CD4-positive, alpha-beta T cell treated with Interleukin-12 subunit alpha and Interleukin-12 subunit beta, for 1 hour (primary cell): ENCODE data around the gene DPP10.
"Not testable (repeated sequence)": the region's sequence is repeated elsewhere in the genome, so short reads cannot be mapped to it uniquely, and the experiment has no call there.

Experiments used
- DNase-seq: peaks from one replicate; pipeline ENCODE4 v3.0.0-alpha.2; 2020

DPP10 gene

DNA sequence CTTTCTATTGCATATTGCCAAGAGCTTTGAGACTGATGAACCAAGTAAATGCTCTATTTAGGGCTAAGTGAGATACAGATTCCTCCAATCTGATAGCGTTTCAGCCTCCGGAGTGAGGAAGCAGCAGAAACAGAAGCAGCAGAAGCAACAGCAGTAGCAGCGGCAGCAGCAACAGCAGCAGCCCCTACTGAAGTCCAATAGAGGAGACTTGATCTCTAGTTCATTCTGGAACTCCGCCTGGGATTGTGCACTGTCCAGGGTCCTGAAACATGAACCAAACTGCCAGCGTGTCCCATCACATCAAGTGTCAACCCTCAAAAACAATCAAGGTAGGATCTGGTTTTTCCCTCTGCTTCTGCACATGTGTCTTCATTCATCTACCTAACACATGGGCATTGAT, at the start of gene DPP10:
Gene DPP10, plus strand, starts transcription at position 132 of the 400 bp plus-strand sequence.
- no peak for DNase-seq

- no peak for DNase-seq
These were observed 41.6 kb upstream of the DPP10 start for GRCh38 chr2:114400890-114401289.

- DNase-seq = no peak
These were observed 37.0 kb upstream of the DPP10 start for GRCh38 chr2:114405247-114406116.

GRCh38 chr2:114406347-114406746, 36.1 kb upstream of the DPP10 start:
- DNase-seq = no peak

- not testable (repeated sequence) for DNase-seq
These were observed 35.1 kb upstream of the DPP10 start for GRCh38 chr2:114407353-114407752.

GRCh38 chr2:114421781-114422180, 20.7 kb upstream of the DPP10 start:
- DNase-seq = no peak

GRCh38 chr2:114424699-114425098, 17.7 kb upstream of the DPP10 start:
- DNase-seq = no peak

GRCh38 chr2:114426756-114427155, 15.7 kb upstream of the DPP10 start:
- DNase-seq = no peak

DNA sequence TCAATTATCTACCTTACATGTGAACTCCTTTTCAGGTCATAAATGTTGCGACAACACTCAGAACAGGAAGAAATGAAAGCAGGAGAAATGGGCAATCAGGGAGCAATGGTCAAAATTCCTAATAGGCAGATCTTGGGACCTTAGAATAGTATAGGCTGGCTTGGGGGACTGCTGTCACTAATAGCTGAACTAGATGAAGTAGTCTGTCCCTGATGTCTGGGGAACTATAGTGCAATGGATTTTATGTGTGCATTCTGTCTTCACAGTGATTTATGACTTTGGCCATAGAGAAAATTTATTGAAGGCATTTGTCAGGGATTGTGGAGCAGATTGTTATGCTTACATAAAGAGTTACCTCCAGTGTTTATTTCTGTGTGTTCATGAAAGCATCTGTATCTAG, 6.1 kb upstream of the DPP10 start:
- no peak for DNase-seq

- no peak for DNase-seq
These were observed 4.1 kb downstream of the DPP10 start for GRCh38 chr2:114446571-114446970.

- no peak for DNase-seq
These were observed 8.2 kb downstream of the DPP10 start for GRCh38 chr2:114450639-114451038.

GRCh38 chr2:114456566-114456965, 14.1 kb downstream of the DPP10 start:
- DNase-seq = no peak

- DNase-seq = no peak
These were observed 15.5 kb downstream of the DPP10 start for GRCh38 chr2:114457956-114458355.

- DNase-seq = no peak
These were observed 18.7 kb downstream of the DPP10 start for GRCh38 chr2:114461116-114461515.

DNA sequence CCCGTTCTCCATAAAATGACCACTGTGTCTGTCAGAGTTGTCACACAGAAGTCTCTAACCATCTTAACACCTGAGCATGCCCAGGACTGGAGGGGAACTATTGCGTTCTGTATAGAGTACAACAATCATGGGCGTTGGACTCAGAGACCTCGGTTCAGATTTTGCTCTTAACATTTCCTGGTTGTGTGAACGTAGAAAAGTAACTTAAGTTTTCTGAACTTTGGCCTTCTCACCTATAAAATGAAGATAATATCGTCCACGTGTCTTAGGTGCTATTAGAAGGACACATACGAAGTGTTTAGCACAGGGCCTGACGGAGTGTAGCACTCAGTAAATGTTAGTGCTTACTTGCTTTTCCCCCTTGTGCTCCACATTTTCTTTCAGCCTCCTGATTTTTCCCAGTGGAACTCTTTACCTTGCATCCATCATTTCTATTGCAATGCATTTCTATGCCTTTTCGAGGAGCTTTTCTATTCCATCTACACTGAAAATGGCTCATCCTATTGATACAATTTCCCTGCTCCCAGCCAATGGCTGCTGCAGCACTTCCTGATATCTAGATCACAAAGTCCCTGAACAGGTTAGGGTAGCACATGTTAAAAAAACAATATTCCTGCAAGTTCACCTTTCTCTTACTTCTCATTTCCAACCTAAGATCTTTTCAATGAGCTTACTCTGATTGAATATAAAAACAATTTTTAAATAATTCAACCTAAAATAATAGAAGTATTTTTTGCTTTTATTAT, 22.7 kb downstream of the DPP10 start:
- DNase-seq = no peak

- no peak for DNase-seq
These were observed 25.9 kb downstream of the DPP10 start for GRCh38 chr2:114468343-114468742.

GRCh38 chr2:114472246-114472645, 29.8 kb downstream of the DPP10 start:
- DNase-seq = no peak

- DNase-seq = no peak
These were observed 30.3 kb downstream of the DPP10 start for GRCh38 chr2:114472726-114473125.

DNA sequence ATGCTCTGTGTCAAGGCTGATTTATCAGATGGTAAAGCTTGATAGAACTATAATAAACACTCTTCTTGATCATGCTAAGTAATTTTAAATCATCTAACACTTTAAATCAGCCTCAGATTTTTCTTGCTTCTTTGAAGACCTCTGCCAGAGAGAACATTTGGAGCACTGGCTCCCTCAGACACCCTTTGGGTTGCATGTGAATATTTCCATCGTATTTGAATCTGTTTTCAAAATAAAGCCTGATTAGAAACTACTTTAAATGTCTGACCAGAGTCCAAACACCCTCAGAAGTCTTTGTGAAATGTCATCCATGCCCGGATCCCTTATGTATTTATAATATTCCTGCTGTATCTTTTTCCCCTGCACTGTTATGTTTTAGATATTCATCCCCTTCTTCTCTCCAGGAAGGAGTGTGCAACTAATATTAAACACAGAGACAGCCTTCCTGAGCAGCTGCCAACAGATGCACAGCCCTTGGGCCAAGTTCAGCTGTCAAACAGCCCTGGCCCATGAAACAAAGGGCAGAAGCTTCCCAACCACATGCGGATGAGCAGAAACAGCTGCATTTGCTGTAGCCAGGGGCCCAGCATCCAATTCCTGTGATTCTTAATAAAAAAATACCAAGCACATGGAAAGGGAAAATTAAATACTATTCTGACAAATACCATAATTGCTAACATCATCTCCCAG, 46.5 kb downstream of the DPP10 start:
- DNase-seq = no peak

DNA sequence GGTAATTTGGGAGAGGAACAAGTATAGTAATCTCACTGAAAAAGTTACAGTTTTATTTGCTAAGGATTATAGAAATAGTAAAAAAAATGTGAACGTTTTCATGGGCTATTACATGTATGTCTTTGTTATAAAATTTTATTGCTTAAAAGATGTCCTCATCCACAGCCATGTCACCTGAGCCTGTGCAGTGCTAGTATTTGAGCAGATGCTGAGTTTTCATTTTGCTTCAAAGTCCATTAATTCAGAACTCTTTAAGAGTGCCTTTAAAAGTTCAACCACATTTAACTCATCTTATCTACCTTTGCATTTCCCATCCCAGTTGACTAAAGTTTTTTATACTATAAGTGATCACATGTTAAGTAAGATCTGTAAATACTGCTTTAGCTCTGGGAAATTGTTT, 52.6 kb downstream of the DPP10 start:
- no peak for DNase-seq

DNA sequence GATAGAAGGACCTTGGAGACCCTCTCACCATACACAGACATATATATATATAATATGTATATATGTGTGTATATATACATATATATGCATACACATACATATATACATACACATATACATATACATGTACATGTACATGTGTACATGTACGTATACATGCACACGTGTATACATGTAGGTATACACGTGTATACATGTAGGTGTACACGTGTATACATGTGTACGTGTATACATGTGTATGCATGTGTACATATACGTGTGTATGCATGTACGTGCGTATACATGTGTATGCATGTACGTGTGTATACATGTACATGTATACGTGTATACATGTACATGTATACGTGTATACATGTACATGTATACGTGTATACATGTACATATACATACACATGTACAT, 54.5 kb downstream of the DPP10 start:
- DNase-seq = no peak

DNA sequence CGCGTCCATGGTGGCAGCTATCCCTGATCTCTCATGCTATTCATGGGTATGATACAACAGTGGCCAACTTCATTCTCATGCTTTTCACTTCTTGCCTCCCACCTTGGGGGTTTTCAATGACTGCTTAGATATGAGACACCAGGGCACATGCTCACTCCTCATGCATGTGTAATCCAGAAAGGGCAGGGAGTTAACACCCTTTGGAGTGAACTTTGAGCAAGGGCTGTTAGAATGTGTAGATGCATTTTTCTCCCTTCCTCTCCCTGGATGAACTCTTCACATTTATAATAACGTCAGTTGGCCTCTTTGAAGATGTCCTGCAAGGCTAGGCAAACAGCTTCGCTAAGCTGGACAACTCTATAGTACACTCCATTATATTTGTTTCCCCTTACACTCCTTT, 56.7 kb downstream of the DPP10 start:
- no peak for DNase-seq

- no peak for DNase-seq
These were observed 65.3 kb downstream of the DPP10 start for GRCh38 chr2:114507744-114508143.

- no peak for DNase-seq
These were observed 73.4 kb downstream of the DPP10 start for GRCh38 chr2:114515882-114516281.
